HEK293 (cell line): ENCODE results near the gene RNF123.

Experiments
- CTCF ChIP-seq: fragments of 450-650 bp; formaldehyde crosslinking; IDR thresholded peaks from 2 replicates; pipeline ENCODE4 v1.5.1; 2016; ENCODE audit warnings: missing biosample characterization, missing genetic modification characterization
- HOXA7 ChIP-seq: sonication (generic); formaldehyde crosslinking; IDR thresholded peaks from 2 replicates; pipeline ENCODE4 v1.8.1; 2022; ENCODE audit warnings: missing genetic modification reagents, borderline replicate concordance
- MZF1 ChIP-seq: fragments of 450-650 bp; formaldehyde crosslinking; IDR thresholded peaks from 2 replicates; pipeline ENCODE4 v1.5.1; 2017; ENCODE audit warnings: missing biosample characterization, missing genetic modification characterization, borderline replicate concordance
- SALL2 ChIP-seq: fragments of 450-650 bp; formaldehyde crosslinking; IDR thresholded peaks from 2 replicates; pipeline ENCODE4 v1.5.0; 2017; ENCODE audit warnings: missing biosample characterization, mild to moderate bottlenecking, missing genetic modification characterization, borderline replicate concordance
- SP2 ChIP-seq: fragments of 450-650 bp; formaldehyde crosslinking; IDR thresholded peaks from 2 replicates; pipeline ENCODE4 v1.5.1; 2016; ENCODE audit warnings: missing biosample characterization, missing genetic modification characterization
- TSHZ1 ChIP-seq: fragments of 450-650 bp; formaldehyde crosslinking; IDR thresholded peaks from 2 replicates; pipeline ENCODE4 v1.5.1; 2016; ENCODE audit warnings: missing biosample characterization, missing genetic modification characterization, borderline replicate concordance
- YY1 ChIP-seq: fragments of 450-650 bp; formaldehyde crosslinking; IDR thresholded peaks from 2 replicates; pipeline ENCODE4 v1.5.1; 2018; ENCODE audit warnings: missing biosample characterization, missing genetic modification characterization
- ZNF324 ChIP-seq: fragments of 450-650 bp; formaldehyde crosslinking; IDR thresholded peaks from 2 replicates; pipeline ENCODE4 v1.5.1; 2016; ENCODE audit warnings: missing biosample characterization, missing genetic modification characterization
- ZNF561 ChIP-seq: fragments of 450-650 bp; IDR thresholded peaks from 2 replicates; pipeline ENCODE4 v1.5.1; 2018; ENCODE audit warnings: missing biosample characterization, missing genetic modification characterization, borderline replicate concordance
- ZNF658 ChIP-seq: fragments of 450-650 bp; formaldehyde crosslinking; IDR thresholded peaks from 2 replicates; pipeline ENCODE4; 2016; ENCODE audit warnings: missing biosample characterization, missing genetic modification characterization
- ZSCAN30 ChIP-seq: fragments of 450-650 bp; IDR thresholded peaks from 2 replicates; pipeline ENCODE4 v1.5.1; 2018; ENCODE audit warnings: missing biosample characterization, mild to moderate bottlenecking, missing genetic modification characterization, moderate library complexity
- TF ChIP-seq, protein P1 (sequence below): fragments of 450-650 bp; formaldehyde crosslinking; IDR thresholded peaks from 2 replicates; pipeline ENCODE4 v1.5.1; 2016; ENCODE audit warnings: missing biosample characterization, missing genetic modification characterization

DNA sequence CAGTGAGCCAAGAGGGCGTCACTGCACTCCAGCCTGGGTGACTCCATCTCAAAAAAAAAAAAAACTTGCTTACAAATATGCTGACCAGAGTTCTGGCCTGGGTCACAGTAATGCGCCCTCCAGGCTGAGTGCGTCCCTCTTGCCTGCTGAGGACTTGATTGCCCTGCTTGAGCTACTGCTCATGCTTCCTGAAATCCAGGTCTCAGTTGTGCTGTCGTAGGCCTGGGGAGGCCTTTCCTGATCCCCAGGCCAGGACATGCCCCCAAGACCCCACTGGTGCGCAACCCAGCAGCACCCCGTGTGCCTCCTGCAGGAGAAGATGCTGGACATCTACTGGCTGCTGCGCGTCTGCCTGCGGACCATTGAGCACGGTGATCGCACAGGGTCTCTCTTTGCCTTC lies 22.8 kb downstream of the RNF123 start:
- no peak for TF ChIP-seq ZNF324 (tag by site-specific recombination)
- TF ChIP-seq ZSCAN30: no peak
- TF ChIP-seq SP2 (tag by site-specific recombination): no peak
- TF ChIP-seq, protein P1, sequence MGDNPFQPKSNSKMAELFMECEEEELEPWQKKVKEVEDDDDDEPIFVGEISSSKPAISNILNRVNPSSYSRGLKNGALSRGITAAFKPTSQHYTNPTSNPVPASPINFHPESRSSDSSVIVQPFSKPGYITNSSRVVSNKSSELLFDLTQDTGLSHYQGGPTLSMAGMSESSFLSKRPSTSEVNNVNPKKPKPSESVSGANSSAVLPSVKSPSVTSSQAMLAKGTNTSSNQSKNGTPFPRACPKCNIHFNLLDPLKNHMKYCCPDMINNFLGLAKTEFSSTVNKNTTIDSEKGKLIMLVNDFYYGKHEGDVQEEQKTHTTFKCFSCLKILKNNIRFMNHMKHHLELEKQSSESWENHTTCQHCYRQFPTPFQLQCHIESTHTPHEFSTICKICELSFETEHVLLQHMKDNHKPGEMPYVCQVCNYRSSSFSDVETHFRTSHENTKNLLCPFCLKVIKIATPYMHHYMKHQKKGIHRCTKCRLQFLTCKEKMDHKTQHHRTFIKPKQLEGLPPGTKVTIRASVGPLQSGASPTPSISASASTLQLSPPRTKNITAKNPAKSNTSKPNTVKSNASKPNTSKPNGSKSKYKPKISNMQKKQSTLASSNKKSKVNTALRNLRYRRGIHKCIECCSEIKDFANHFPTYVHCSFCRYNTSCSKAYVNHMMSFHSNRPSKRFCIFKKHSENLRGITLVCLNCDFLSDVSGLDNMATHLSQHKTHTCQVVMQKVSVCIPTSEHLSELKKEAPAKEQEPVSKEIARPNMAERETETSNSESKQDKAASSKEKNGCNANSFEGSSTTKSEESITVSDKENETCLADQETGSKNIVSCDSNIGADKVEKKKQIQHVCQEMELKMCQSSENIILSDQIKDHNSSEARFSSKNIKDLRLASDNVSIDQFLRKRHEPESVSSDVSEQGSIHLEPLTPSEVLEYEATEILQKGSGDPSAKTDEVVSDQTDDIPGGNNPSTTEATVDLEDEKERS (tag by site-specific recombination): no peak
- no peak for TF ChIP-seq CTCF (tag by site-specific recombination)
- TF ChIP-seq ZNF561: no peak
- TF ChIP-seq YY1 (tag by site-specific recombination): no peak
- TF ChIP-seq TSHZ1 (tag by site-specific recombination): no peak
- TF ChIP-seq ZNF658 (tag by site-specific recombination): no peak
- TF ChIP-seq MZF1: no peak
- TF ChIP-seq HOXA7 (CRISPR knock-in tag): no peak
- no peak for TF ChIP-seq SALL2 (tag by site-specific recombination)
